HG03571 (cell line): ENCODE results near the gene POLR3B.
"Not testable (repeated sequence)": the region's sequence is repeated elsewhere in the genome, so short reads cannot be mapped to it uniquely, and the experiment has no call there.

Experiments used
- ATAC-seq: cut with Tn5 transposase; IDR thresholded peaks from one replicate; pipeline ENCODE4 v1.9.1; 2021; ENCODE audit not compliant: unreplicated experiment

The POLR3B gene

DNA sequence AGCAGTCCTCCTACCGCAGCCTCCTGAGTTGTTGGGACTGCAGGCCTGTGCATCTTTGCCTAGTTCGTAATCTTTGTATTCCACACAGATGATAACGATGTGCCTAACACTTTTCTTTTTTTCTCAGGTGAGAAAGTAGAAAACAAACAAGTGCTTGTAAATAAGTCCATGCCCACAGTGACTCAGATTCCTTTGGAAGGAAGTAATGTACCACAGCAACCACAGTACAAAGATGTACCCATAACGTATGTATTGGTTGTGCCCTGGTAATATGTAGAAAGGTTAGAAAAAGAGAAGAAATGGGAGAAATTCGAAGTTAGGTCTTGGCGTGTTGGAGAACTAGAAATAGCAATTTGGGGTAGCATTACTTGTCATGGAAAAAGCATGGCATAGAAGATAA lies 101.6 kb downstream of the POLR3B start:
- ATAC-seq: no peak

DNA sequence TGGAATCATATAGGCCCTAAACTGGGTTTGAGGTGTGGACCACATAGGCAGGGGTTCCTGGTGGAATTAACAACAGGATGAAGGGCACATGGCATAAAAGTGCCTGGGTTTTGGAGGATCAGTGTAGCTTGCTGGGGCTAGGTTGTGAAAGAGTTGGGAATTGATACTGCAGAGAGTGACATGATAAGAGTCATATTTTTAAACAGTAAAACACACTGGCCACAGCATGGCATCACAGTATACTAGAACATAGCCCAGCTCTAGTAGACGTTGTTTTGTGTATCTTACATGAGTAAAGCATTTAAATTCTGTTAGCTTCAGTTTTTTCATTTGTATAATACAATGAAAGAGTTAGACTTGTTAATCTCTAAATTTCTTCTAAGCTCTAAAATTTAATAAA lies 102.0 kb downstream of the POLR3B start:
- no peak for ATAC-seq

DNA sequence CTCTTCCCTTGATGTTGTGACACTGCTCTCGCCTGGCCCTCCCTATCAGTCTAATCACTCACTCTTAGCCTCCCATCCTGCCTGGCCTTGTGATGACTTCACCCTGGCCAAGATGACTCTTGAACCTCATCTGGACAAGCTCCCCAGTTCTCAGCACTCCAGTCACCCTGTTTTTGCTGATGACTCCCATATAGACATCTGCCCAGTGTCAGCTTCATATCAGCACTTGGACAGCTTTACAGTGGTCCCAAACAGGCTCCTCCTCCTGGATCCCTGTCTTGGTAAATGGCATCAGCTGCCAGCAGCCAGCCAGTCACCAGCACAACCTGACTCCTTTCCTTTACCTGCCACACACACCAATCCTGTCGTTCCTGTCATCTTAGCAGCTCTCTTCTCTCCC lies 104.2 kb downstream of the POLR3B start:
- ATAC-seq: no peak

DNA sequence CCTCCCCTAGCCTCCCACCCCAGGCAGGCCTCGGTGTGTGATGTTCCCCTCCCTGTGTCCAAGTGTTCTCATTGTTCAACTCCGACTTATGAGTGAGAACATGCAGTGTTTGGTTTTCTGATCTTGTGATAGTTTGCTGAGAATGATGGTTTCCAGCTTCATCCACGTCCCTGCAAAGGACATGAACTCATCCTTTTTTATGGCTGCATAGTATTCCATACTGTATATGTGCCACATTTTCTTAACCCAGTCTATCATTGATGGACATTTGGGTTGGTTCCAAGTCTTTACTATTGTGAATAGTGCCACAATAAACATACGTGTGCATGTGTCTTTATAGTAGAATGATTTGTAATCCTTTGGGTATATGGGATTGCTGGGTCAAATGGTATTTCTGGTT lies 108.1 kb downstream of the POLR3B start:
- ATAC-seq: not testable (repeated sequence)

DNA sequence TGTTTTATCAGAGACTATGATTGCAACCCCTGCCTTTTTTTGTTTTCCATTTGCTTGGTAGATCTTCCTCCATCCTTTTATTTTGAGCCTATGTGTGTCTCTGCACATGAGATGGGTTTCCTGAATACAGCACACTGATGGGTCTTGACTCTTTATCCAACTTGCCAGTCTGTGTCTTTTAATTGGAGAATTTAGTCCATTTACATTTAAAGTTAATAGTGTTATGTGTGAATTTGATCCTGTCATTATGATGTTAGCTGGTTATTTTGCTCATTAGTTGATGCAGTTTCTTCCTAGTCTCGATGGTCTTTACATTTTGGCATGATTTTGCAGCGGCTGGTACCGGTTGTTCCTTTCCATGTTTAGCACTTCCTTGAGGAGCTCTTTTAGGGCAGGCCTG lies 118.1 kb downstream of the POLR3B start:
- not testable (repeated sequence) for ATAC-seq

DNA sequence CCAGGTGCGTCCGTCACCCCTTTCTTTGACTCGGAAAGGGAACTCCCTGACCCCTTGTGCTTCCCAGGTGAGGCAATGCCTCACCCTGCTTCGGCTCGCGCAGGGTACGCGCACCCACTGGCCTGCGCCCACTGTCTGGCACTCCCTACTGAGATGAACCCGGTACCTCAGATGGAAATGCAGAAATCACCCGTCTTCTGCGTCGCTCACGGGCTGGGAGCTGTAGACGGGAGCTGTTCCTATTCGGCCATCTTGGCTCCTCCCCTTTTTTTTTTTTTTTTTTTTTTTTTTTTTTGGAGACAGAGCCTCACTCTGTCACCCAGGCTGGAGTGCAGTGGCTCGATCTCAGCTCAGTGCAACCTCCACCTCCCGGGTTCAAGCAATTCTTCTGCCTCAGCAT lies 120.1 kb downstream of the POLR3B start:
- not testable (repeated sequence) for ATAC-seq

DNA sequence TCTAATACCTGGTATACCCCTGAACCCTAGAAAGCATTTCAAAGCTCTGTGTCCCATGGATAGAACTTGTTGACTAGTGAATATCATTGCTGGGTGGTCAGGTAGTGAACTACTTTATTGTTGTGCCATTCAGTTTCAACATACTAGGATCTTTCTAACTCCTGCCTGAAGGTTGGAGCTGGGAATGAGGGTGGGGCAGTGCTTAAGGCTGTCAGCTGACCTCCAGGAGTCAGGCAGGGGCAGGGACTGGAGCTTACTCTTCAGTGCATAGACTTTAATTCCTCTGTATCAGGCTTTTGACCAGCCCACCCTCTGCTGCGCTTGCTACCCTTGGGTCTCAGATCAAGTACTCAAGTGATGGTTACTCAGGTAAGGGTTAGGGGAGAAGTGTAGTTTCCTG lies 122.7 kb downstream of the POLR3B start:
- no peak for ATAC-seq

DNA sequence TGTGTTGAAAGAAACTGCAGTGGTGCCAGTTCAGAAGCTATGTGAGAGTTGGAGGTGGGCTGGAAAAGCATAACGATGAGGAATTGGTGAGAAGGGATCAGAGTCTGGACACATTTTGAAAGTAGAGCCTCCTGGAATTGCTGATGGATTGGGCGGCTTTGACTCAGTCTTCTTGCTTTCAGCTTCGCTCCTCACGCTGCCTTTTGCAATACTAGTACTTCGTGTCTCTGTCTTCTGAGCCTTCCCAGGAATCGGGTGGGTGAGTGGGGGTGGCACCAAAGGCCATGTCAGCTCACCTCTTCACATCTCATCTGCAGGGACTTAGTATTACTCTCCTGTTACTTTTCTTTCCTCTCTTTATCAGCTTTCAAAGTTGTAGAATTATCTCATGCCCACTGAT lies 123.7 kb downstream of the POLR3B start:
- ATAC-seq: no peak

DNA sequence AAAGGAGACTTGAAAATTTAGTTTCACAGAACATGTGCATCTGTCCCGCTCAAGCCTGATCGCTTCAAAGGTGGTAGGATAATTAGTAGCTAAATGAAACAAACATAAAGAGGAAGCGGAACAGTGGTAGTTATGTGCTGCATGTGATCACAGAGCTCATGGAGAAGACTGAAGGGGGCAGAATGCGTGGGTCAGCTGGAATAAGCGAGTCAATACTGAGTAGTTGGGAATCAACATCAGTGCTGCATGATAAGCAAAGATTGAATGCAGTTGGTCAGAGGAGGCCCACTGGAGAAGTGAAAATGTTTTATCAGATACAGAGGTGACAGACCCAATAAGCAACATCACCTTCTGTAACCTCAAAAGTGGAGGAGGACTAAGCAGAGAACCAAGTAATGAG lies 130.1 kb downstream of the POLR3B start:
- ATAC-seq: no peak

DNA sequence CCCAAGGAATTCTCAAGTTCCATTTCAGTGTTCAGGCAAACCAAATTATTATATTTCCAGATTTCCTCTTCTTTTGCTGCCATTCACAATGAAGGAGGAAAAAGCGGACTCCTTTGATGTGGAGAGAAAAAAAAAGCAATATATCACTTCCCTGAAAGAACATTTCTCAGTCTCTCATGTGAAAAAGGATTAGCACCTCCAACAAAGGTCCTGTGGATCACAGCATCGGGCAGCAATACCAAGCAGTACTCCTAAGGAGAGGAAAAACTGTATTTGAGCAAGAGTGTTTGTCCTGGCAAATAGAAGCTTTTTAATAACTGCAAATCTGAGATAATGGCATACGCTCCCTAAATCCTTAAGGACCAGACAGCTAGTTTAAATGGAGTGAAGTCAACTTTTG lies 131.3 kb downstream of the POLR3B start:
- ATAC-seq: no peak

DNA sequence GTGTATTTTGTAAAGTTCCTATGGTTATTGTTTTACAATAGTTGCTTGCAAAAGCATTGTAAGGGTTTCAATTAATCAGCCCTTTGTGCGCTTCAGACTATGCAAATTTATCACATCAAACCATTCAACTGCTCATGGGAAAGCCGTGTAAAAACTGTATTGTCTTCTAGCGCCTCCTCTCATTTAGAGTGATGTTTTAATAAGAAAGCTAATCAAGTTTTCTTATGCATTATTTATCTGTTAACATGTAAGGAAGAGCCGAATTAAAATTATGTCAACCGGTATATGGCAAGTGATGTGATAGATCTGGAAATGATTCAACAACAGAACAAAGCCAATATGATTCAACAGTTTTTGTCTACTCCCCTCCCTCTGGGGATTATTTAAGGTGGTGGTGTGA lies 132.7 kb downstream of the POLR3B start:
- ATAC-seq: no peak

DNA sequence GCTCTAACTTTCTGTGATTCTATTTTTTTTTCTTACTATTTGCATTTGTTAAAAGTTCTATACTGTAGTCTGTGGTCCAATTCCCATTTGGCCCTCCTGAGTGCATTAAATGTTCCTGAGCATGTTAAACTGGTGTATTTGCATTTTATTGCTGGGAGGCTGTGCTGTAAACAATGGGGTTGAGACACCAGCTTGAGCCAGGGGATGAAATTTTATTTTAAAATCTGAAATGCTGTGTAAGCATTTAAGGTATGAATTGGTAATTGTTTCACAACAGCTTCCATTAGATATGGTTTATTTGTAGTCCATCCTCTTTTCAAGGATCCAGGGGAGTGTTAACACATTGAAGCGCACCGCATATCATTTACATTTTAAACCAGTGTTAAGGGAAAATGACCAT lies 135.3 kb downstream of the POLR3B start:
- ATAC-seq: no peak

DNA sequence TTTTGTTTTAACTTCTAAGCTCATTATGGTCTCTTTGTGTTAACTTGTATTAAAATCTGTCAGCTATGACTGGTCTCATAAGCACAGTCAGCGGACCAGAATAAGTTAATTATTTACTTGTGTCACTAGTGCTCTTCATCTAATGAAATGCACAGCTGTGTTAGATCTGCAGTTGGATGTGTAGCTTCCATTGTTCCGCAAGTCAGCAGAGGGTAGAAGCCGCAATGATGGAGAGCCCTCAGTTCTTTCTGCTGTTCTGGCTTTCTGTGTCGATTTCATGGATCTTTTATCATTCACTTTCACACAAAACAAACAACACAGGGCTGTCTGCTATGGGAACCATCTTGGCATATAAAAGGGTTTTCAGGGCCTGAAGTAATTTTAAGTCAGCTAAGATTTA lies 136.0 kb downstream of the POLR3B start:
- no peak for ATAC-seq

DNA sequence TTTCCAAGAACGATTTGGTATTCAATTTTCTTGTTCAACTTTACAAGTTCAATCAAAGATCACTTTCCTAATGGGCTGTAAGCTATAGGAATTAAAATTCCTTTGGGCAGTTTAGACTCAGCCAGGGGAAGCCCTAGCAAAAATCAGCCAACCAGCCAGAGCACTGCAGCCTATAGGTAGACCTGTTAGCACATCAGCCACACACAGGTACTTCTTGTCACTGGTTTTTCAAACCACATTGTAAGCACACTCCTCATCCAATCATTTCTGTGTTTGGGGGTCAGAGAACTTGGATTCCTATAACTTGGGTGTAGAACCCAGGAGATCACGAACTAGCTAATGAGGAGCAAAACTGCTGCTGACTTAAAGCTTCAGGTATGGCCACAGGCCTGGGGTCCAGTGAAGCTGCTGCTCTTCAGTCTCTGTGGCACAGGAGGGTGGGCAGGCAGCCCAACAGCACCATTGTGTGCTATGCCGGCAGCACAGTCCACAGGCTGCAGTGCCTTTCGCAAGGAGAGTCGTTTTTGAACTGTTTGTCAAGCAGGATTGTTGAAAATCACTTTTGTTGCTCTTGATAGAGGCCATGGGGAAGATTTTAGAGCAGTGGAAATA lies 137.9 kb downstream of the POLR3B start:
- ATAC-seq: no peak

DNA sequence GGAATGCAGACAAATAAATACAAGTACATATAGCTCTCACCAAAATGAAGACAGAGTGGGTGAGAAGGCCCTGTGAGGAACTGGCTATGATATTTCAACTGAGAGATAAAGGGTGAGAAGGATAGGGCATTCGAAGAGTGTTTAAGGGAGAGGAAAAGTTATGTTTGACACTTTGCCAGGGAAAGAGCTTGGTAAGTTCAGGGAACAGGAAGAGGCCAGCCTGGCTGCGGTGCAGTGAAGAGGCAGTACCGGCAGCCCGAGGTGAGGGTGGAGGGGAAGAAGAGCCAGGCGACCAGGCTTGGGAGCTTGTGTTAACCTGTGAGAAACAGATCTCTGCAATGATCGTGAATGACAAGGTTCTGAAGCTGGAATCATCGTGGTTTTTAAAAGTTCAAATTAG lies 140.5 kb downstream of the POLR3B start:
- ATAC-seq: no peak

DNA sequence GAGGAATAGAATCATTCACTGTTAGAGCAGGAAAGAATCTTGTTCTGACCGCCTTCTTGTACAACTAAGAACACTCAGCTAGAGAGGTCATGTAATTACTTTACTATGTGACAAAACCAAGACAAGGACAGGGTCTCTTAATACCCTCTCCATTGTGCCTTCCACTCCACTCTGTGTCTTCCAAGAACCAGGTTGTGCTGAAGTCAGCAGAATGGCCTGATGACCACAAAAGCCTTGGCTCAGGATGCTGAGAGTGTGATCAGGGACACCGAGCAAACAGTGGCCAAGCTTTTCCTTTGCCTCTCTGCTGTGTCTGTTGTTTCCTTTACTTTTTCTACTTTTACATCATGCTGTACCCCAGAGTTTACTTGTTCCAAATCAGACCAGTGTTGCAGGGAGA lies 142.1 kb downstream of the POLR3B start:
- ATAC-seq: no peak

DNA sequence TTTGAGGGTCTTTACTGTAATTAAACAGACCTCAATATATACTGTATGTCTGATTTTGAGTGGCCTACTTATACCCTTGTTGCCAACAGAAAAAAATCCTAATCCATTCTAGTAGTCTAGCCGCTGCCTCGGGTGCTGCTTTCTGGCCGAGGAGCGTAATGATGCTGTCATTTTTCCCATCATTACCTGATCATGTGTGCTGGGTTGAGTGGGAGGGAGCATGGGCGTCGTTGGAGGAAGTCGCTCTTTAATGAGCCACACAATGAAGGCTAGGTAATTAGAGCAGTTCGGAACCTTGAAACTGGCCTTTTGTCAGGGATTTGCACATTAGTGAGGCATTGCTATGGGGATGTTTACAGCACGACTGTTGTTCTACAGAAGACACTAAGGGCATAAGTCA lies 149.1 kb downstream of the POLR3B start:
- ATAC-seq: no peak

DNA sequence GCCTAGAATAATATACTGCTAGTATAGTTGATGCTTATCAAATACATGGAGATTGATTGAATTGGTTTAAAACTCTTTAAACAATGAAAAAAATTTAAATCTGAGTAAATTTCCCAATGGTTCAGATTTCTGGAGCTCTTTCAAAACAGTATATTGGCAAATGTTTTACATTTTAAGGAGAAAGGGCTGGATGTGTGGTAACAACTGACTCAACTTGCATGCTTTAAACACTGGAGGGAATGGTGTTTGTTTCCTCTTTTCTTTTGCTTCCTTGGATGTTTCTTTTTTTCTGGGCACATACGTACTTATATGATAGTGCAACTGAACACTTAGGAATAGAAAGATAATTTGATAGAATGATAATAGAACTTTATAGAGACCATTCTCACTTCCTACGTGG lies 151.4 kb downstream of the POLR3B start:
- ATAC-seq: no peak

DNA sequence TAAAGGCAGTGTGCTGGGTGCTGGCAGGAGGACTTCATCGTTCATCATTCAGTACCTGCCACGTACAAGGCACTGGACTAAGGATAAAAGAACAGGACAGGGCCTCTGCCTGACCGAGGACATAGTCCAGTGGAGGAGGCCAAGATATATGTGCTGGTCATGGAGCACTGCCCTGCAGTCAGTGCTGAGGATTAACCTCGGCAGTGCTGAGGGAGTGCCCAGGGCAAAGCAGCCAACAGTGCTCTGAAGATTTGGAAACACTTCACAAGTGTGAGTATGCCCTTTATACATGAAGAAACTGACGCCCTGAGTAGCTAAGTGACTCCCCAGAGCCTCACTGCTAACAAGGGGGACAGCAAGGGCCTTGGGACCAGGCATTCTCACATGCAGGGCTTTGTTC lies 153.8 kb downstream of the POLR3B start:
- ATAC-seq: no peak

DNA sequence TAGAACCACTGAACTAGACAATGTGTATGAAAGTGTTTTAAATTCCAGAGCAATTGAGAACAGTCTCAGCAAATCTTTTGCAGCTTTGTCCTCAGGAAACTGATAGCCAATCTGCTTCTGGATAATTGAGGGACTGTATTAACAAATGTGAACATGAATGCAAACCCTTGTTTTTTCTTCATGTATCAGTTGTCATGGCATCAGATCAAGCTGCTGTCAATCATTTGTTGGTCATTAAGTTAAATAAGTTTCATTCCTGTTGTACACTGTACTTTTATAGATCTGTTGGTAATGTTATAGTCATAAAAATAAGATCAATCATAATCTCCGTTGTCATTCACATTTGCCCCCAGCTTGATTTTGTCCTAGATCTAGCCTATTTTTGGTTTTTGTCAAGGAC lies 159.8 kb downstream of the POLR3B start:
- no peak for ATAC-seq

DNA sequence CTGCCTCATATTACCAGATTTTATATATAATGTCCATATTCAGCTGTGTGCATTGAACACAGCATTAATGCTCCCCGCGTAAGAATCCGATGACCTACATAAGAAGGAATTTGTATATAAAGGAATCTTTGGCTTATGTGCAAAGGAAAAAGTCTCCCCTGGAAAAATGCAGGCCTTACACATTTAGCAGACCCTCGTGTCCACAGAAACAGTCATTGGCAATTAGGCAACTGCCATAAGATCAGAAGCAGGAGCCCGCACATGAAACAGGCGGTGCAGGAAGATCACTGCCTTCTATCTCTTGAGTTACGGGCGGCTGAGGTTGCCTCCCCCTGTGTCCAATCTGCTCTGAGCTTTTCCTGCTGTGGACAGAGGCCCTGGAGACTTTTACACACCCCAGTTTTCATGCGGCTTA lies 162.1 kb downstream of the POLR3B start:
- ATAC-seq: no peak

DNA sequence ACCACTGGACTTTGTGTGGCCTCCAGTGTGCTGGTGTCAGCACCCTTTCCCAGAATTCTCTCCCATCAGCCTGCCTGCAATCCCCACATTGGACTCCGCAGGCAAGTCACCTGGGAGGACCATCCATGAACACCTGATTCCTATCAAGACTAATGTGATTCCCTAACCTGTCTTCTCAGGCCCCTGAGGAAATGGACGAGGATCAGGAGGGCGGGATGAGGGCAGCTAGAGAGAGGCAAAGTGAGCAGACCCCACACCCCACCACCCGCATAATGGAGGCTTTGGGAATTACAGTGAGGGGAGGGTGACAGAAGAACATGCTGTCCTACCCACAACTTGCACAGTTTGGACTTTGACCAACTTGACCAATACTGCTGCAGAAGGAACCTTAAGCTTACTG lies 164.4 kb downstream of the POLR3B start:
- no peak for ATAC-seq

DNA sequence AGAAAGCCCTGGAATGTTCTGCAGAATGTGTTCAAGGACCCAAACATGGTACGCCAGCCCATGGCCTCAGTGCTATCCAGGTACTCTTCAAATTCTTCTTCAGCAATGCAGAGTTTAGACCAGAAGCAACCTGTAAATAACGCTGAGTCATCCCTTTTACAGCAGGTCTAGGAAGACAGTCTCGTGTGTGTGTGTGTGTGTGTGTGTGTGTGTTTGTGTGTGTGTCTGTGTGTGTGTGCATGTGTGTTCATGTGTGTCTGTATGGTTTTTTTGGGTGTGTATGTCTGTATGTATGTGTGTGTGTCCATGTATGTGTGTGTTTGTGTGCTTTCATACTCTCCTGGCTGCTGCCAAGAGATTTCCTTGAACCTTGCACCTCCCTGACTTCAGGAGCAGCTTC lies 165.2 kb downstream of the POLR3B start:
- ATAC-seq: no peak

DNA sequence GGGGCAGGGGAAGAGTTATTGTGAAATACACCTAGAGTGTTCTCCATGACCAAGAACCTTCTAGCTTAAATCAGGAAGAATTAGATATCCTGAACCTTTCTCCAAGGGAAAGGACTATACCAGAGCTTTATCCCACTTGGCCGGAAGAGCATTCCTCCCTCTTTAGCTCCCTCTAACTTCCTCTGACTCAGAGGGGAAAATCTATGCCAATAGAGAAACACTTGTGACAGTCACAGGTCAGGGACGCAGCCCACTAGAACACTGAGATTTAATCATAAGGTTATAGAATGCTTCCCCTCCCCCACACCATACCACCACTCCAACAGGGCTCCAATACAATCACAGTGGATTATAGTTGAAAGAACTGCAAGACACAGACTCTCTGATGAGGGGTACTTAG lies 169.8 kb downstream of the POLR3B start:
- no peak for ATAC-seq
